22Rv1 (cell line): ENCODE data around the gene NDUFB7.
A peak's percentile ranks its signal among the peaks of the same experiment; 100 is the strongest.
"Not testable (repeated sequence)": the region's sequence is repeated elsewhere in the genome, so short reads cannot be mapped to it uniquely, and the experiment has no call there.

Experiments used
- H3K27ac ChIP-seq: fragments of 450-650 bp; 2 replicates; pipeline ENCODE4 v1.5.1; 2017
- ZFX ChIP-seq: fragments of 450-650 bp; IDR thresholded peaks from 2 replicates; pipeline ENCODE4 v1.6.1; 2017; ENCODE audit warnings: antibody characterized with exemption, borderline replicate concordance
- TF ChIP-seq, protein P1 (sequence below): fragments of 450-650 bp; IDR thresholded peaks from 2 replicates; pipeline ENCODE4 v1.5.1; 2017; ENCODE audit warnings: mild to moderate bottlenecking

The NDUFB7 gene

DNA sequence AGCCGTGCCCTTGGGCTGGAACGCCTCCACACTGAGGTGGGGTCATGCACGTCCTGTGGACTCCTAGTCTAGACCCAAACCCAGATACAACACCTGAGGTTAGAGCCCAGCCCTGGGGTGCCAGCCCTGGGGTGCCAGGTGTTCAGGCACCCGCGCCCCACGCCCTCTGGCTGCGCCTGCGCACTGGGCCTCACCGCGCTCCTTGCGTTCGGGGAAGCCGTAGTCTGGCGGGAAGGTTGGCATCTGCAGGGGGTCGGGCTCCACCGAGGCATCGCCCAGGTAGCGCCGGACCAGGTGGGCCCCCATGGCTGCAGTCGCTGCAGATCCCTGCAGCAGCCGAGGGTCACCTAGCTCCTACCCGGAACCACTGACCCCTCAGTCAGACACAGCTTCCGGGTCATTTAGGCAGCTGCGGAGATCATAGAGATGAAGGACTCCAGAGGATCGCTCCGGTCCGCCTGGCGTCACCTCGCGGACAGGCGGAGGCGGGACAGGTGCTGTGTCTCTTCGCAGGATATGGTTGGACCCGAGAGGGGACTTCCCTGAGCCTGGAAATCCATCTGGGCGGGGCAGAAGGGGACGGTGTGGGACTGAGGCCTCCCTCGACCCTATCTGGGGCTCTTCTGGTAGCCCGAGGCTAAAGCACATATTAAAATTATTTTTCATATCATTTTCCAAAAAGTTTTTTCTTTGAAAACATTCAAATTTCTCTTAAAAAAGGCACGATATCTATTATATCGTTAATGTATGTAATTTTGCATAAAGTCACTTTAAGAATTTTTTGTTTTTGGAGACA lies at the start of gene NDUFB7:
TSS of gene NDUFB7 (minus strand) at position 372 of the 796 bp plus-strand sequence. CDS start at position 306, 66 bp downstream.
- H3K27ac ChIP-seq = peak within 1 kb of the TSS; percentile 73
- TF ChIP-seq, protein P1, sequence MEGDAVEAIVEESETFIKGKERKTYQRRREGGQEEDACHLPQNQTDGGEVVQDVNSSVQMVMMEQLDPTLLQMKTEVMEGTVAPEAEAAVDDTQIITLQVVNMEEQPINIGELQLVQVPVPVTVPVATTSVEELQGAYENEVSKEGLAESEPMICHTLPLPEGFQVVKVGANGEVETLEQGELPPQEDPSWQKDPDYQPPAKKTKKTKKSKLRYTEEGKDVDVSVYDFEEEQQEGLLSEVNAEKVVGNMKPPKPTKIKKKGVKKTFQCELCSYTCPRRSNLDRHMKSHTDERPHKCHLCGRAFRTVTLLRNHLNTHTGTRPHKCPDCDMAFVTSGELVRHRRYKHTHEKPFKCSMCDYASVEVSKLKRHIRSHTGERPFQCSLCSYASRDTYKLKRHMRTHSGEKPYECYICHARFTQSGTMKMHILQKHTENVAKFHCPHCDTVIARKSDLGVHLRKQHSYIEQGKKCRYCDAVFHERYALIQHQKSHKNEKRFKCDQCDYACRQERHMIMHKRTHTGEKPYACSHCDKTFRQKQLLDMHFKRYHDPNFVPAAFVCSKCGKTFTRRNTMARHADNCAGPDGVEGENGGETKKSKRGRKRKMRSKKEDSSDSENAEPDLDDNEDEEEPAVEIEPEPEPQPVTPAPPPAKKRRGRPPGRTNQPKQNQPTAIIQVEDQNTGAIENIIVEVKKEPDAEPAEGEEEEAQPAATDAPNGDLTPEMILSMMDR = peak; percentile 95
- TF ChIP-seq ZFX = no peak

DNA sequence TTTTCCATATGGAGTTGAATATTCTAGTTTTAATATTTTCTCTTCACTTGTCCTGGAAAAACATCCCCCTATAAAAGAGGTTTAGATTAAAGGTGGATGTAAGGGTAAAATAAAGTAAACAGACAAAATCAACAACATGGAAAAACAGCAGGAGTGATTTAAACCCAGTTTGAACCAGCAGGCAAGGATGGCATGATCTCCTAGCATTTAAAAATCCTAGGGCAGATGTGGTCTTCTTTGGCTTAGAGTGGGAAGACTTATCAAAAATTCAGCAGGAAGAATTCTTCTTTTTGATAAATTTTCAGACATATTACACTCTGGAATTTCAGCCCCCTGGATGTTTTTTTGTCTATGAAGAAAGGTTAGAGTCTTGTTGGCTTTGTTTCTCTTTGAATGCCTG lies 47.5 kb upstream of the NDUFB7 start:
- TF ChIP-seq, protein P1 = no peak
- no peak for TF ChIP-seq ZFX
- no peak overlapping the region for H3K27ac ChIP-seq

DNA sequence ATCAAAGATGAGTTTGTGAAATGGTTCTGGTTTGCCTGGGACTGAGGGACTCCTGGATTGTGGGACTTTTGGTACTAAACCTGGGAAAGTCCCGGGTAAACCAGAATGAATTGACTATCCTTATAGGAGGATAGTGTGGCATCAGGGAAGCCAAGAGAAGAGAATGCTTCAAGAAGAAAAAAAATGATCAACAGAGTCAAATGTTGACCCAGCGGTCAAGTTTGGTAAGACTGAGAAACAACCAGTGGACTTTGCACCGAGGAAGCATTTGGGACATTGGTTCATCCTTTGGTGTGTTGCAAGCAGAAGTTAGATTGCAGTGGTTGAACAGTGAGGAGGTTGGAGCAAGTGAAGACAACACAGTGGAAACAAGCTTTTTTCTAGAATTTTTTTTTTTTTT lies 44.5 kb upstream of the NDUFB7 start:
- no peak overlapping the region for H3K27ac ChIP-seq
- no peak for TF ChIP-seq ZFX
- TF ChIP-seq, protein P1 = no peak

DNA sequence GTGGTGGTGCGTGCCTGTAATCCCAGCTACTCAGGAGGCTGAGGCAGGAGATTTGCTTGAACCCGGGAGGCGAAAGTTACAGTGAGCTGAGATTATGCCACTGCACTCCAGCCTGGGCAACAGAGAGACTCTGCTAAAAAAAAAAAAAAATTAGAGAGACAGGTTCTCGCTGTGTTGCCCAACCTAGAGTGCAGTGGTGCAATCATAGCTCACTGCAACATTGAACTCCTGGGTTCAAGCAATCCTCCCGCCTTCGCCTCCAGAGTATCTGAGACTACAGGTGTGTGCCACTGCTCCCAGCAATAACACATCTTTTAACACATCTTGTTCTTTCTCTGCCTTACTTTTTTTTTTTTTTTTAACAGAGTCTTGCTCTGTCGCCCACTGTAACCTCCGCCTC lies 43.8 kb upstream of the NDUFB7 start:
- no peak for TF ChIP-seq ZFX
- TF ChIP-seq, protein P1 = no peak
- no peak overlapping the region for H3K27ac ChIP-seq

- TF ChIP-seq, protein P1 = no peak
- TF ChIP-seq ZFX = no peak
These were observed 42.2 kb upstream of the NDUFB7 start for GRCh38 chr19:14614099-14614412.

GRCh38 chr19:14613399-14614098 lies 41.7 kb upstream of the NDUFB7 start:
- not testable (repeated sequence) for H3K27ac ChIP-seq

More at GRCh38 chr19:14614099-14614412, 42.2 kb upstream of the NDUFB7 start:
- H3K27ac ChIP-seq = no peak overlapping the region

- no peak for TF ChIP-seq ZFX
- TF ChIP-seq, protein P1 = no peak
- no peak overlapping the region for H3K27ac ChIP-seq
These were observed 40.8 kb upstream of the NDUFB7 start for GRCh38 chr19:14612657-14613056.

GRCh38 chr19:14612242-14612641 lies 40.4 kb upstream of the NDUFB7 start:
- H3K27ac ChIP-seq = not testable (repeated sequence)
